ENCODE measurements around the gene GARNL3.
A peak's percentile ranks its signal among the peaks of the same experiment; 100 is the strongest.

GARNL3 gene

GRCh38 chr9:127233989-127234388 lies 30.6 kb upstream of the GARNL3 start:
- H3K4me3 ChIP-seq (ENCODE audit: low read length), result no peak overlapping the region
- TF ChIP-seq, protein P1, sequence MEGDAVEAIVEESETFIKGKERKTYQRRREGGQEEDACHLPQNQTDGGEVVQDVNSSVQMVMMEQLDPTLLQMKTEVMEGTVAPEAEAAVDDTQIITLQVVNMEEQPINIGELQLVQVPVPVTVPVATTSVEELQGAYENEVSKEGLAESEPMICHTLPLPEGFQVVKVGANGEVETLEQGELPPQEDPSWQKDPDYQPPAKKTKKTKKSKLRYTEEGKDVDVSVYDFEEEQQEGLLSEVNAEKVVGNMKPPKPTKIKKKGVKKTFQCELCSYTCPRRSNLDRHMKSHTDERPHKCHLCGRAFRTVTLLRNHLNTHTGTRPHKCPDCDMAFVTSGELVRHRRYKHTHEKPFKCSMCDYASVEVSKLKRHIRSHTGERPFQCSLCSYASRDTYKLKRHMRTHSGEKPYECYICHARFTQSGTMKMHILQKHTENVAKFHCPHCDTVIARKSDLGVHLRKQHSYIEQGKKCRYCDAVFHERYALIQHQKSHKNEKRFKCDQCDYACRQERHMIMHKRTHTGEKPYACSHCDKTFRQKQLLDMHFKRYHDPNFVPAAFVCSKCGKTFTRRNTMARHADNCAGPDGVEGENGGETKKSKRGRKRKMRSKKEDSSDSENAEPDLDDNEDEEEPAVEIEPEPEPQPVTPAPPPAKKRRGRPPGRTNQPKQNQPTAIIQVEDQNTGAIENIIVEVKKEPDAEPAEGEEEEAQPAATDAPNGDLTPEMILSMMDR (conservative IDR thresholded peaks at IDR 0.05; ENCODE audit: low read length), result no peak

DNA sequence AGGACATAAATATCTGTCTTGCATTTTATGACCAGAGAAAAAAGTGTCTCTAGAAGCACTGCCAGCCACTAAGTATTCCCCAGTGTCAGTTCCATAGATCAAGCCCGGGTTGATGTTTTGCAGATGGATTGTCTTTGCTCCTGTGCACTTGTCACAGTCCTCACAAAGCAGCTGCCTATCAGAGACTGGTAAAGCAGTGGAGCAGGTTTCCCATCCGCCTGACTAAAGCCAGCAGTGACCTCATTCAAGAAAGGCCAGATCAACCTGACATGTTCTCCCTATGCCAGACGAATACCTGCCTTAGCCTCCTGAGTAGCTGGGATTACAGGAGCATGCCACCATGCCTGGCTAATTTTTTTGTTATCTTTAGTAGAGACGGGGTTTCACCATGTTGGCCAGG lies 26.8 kb upstream of the GARNL3 start:
- DNase-seq (ENCODE audit: low read depth), result no peak
- TF ChIP-seq, protein P1 (conservative IDR thresholded peaks at IDR 0.05; ENCODE audit: low read length), result no peak
- H3K4me3 ChIP-seq (ENCODE audit: low read length), result no peak overlapping the region

More at GRCh38 chr9:127233989-127234388, 30.6 kb upstream of the GARNL3 start:
- no peak for DNase-seq (ENCODE audit: low read depth)

DNA sequence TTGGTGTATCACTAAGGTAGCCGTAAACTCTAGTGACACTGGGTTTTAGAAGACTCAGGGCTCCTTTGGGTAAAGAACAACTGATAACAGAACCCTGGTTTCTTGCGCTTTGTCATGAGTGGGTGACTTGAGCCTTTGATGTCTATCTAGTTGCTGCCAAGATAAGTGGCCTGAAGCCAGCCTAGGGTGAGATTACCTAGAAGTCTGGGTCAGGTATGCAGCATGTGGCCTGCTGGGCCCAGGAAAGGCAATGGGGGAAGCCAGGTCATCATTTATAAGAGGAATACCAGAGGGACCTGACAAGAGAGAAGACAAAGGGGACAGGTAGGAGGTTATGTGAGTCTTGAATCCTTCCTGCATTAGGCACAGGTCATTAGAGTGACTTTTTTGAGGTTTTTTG lies 23.2 kb upstream of the GARNL3 start:
- DNase-seq (ENCODE audit: low read depth), result no peak
- TF ChIP-seq, protein P1 (conservative IDR thresholded peaks at IDR 0.05; ENCODE audit: low read length), result no peak
- no peak overlapping the region for H3K4me3 ChIP-seq (ENCODE audit: low read length)

DNA sequence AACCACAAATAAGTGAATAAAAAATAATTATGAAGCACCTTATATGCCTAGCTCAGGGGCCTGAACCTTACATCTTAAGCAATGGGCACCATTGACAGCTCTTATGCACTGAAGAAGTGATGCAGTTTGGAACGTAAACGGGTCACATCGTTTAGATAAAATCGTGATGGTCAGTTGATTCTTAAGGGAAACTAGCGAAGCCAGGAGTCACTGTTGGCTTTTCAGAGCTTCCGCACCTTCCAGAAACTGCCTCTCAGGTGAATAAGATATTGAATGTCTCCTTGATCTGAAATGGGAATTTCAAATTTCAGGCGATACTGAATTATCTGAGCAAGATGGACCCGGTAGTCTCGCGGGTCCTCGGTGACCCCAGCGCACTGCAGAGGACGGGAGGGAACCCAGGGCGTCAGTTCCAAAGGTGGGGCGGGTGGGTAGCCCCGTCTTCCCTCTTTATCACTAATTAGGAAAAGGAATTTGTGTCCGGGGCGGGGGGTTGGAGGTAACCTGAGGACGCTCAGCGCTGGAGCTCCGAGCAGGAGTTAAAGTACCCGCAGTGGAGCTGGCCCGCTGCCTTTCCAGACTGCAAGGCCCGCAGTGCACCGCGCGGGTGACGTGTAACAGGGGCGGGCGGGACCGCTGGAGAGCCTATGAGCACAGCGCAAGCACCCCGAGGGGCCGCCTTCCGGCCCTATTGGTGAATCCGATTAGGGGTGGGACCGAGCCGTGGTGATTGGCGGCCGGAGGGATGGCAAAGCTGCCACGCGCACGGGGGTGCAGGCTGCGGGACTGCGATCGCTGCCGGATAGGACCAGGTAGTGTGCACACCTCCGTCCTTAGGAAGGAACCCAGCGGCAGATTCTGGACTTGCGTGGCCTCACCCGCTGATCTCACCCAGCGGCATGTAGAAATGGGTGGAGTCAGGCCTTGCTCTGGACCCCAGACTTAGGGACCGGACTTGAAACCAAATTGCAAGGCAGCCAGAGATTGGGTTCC lies 19.7 kb upstream of the GARNL3 start:
- peak; percentile 89 for DNase-seq (ENCODE audit: low read depth)
- H3K4me3 ChIP-seq (ENCODE audit: low read length), result peak overlapping the region; percentile 71
- TF ChIP-seq, protein P1 (conservative IDR thresholded peaks at IDR 0.05; ENCODE audit: low read length), result no peak

DNA sequence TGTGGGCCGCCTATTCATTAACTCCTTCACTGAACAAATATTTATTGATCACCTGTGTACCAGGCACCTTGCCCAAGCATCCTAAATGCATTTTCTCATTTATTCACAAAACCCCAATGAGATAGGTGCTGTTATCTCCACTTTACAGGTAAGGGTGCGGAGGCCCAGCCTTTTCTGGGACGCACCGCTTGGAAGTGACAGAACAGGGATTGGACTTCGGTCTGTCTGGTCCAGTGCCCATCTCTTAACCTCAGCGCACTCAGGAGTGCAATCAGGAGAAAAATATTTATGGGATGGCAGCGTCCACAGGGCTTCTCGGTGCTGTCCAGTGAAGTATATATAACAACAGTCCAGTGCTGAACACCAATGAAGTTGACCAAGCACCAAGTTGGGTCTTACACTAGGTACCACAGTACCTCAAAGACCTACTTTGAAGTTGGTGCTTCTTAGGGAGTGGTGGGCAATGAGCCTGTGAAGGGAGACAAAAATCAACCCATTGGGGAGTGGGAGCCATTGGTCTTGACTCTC lies 18.9 kb upstream of the GARNL3 start:
- TF ChIP-seq, protein P1 (conservative IDR thresholded peaks at IDR 0.05; ENCODE audit: low read length), result no peak
- DNase-seq (ENCODE audit: low read depth), result no peak
- H3K4me3 ChIP-seq (ENCODE audit: low read length), result peak overlapping the region; percentile 71

GRCh38 chr9:127248241-127248640 lies 16.3 kb upstream of the GARNL3 start:
- H3K4me3 ChIP-seq (ENCODE audit: low read length), result no peak overlapping the region
- TF ChIP-seq, protein P1 (conservative IDR thresholded peaks at IDR 0.05; ENCODE audit: low read length), result no peak
- DNase-seq (ENCODE audit: low read depth), result no peak

GRCh38 chr9:127249877-127250276 lies 14.7 kb upstream of the GARNL3 start:
- DNase-seq (ENCODE audit: low read depth), result no peak
- no peak overlapping the region for H3K4me3 ChIP-seq (ENCODE audit: low read length)
- TF ChIP-seq, protein P1 (conservative IDR thresholded peaks at IDR 0.05; ENCODE audit: low read length), result no peak
